Colonic mucosa (tissue), 4 donors: ENCODE results near the gene SWAP70. TPM values are rescaled to one million over a fixed set of nuclear protein-coding genes. Genes with fewer than 3 reads are reported as not detected.

ENCODE experiments used
- DNase-seq: peaks from one replicate; pipeline ENCODE4 v3.0.0-alpha.2; 2020
- H3K27ac ChIP-seq: fragments of 200-600 bp; one replicate; pipeline ENCODE4 v1.8.0; 2021
- H3K27me3 ChIP-seq: fragments of 200-600 bp; one replicate; pipeline ENCODE4 v1.8.0; 2021
- H3K36me3 ChIP-seq: fragments of 200-600 bp; one replicate; pipeline ENCODE4 v1.8.0; 2021
- H3K4me1 ChIP-seq: fragments of 200-600 bp; one replicate; pipeline ENCODE4 v1.8.0; 2021; ENCODE audit warnings: mild to moderate bottlenecking
- H3K4me3 ChIP-seq: fragments of 200-600 bp; one replicate; pipeline ENCODE4 v1.8.0; 2021
- H3K9ac ChIP-seq, 2 donors: one replicate each; pipeline ENCODE4 v1.7.0; 2013; ENCODE audit warnings: control low read depth in 2 of 2, low read depth in 2 of 2, low read length in 2 of 2
- H3K9me3 ChIP-seq: fragments of 200-600 bp; one replicate; pipeline ENCODE4 v1.8.0; 2021
- CTCF ChIP-seq: fragments of 200-600 bp; IDR thresholded peaks from one replicate; pipeline ENCODE4 v1.8.0; 2022; ENCODE audit warnings: antibody characterized with exemption, mild to moderate bottlenecking
- intact Hi-C: fragments of 100-400 bp; cut with DNase I; formaldehyde crosslinking; loops from one replicate; pipeline ENCODE4 v1.14.1; 2022
- total RNA-seq, 2 donors: library from RNA; stranded (reverse); fragmentation: NEBNext Ultra II Directional in 1 of 2; extraction: Animal tissue kit (Norgen Biotek cat#: 25700) in 1 of 2; gene quantifications; one replicate each; pipeline ENCODE4 v1.2.1, GENCODE V29; 2021
- donor health status: healthy.
- donor health status: DM: no; HTN: no; CAD: no.
- donor health status: DM: no; HTN: no; CAD: no.

SWAP70 gene
- total RNA-seq, 2 donors from 2014 or later: 13.1 to 21.2 TPM

GRCh38 chr11:9775398-9775779 is 111.5 kb downstream of the SWAP70 start:
- no peaks in the 10 kb centered on the region for H3K27me3 ChIP-seq
- peaks cover 5% of the 10 kb centered on the region for H3K4me1 ChIP-seq
- H3K9ac ChIP-seq: no peak overlapping the region
- no peak overlapping the region for H3K4me3 ChIP-seq
- intact Hi-C loops: no loop called here
- TF ChIP-seq CTCF: no peak
- no peaks in the 10 kb centered on the region for H3K9me3 ChIP-seq
- H3K36me3 ChIP-seq: no peaks in the 10 kb centered on the region
- DNase-seq: no peak
- H3K27ac ChIP-seq: no peak overlapping the region

GRCh38 chr11:9776203-9776602 is 112.3 kb downstream of the SWAP70 start:
- DNase-seq: no peak
- intact Hi-C loops: no loop called here
- Histone ChIP-seq H3K36me3 (no peaks in the 10 kb centered on the region), H3K4me1 (peaks cover 5% of the 10 kb centered on the region), H3K27me3 (no peaks in the 10 kb centered on the region), H3K27ac (no peak overlapping the region), H3K9ac (no peak overlapping the region), H3K9me3 (no peaks in the 10 kb centered on the region), H3K4me3 (no peak overlapping the region)
- TF ChIP-seq CTCF: no peak

- H3K4me1 ChIP-seq: peaks cover 5% of the 10 kb centered on the region
- no peak overlapping the region for H3K9ac ChIP-seq
- H3K36me3 ChIP-seq: no peaks in the 10 kb centered on the region
- no peak overlapping the region for H3K4me3 ChIP-seq
- H3K27ac ChIP-seq: no peak overlapping the region
- H3K9me3 ChIP-seq: no peaks in the 10 kb centered on the region
- intact Hi-C loops: no loop called here
- no peaks in the 10 kb centered on the region for H3K27me3 ChIP-seq
- no peak for TF ChIP-seq CTCF
- DNase-seq: no peak
Observed at GRCh38 chr11:9777066-9777465, 113.2 kb downstream of the SWAP70 start.

GRCh38 chr11:9777525-9777924 is 113.6 kb downstream of the SWAP70 start:
- peaks cover 5% of the 10 kb centered on the region for H3K4me1 ChIP-seq
- H3K9me3 ChIP-seq: no peaks in the 10 kb centered on the region
- no peaks in the 10 kb centered on the region for H3K36me3 ChIP-seq
- H3K4me3 ChIP-seq: no peak overlapping the region
- TF ChIP-seq CTCF: no peak
- H3K27ac ChIP-seq: no peak overlapping the region
- intact Hi-C loops: no loop called here
- no peak for DNase-seq
- no peaks in the 10 kb centered on the region for H3K27me3 ChIP-seq
- no peak overlapping the region for H3K9ac ChIP-seq

GRCh38 chr11:9780929-9781328 is 117.1 kb downstream of the SWAP70 start:
- no peak for DNase-seq
- intact Hi-C loops: no loop called here
- Histone ChIP-seq H3K4me1 (no peaks in the 10 kb centered on the region), H3K36me3 (no peaks in the 10 kb centered on the region), H3K9me3 (no peaks in the 10 kb centered on the region), H3K27me3 (no peaks in the 10 kb centered on the region), H3K27ac (no peak overlapping the region), H3K9ac (no peak overlapping the region), H3K4me3 (no peak overlapping the region)
- no peak for TF ChIP-seq CTCF

- no peaks in the 10 kb centered on the region for H3K27me3 ChIP-seq
- no peaks in the 10 kb centered on the region for H3K9me3 ChIP-seq
- no peak for TF ChIP-seq CTCF
- H3K4me3 ChIP-seq: no peak overlapping the region
- no peak overlapping the region for H3K9ac ChIP-seq
- no peaks in the 10 kb centered on the region for H3K36me3 ChIP-seq
- intact Hi-C loops: no loop called here
- H3K4me1 ChIP-seq: no peaks in the 10 kb centered on the region
- no peak overlapping the region for H3K27ac ChIP-seq
- no peak for DNase-seq
Observed at GRCh38 chr11:9783986-9784385, 120.1 kb downstream of the SWAP70 start.
